Femur (tissue), 1 donor: ENCODE results near the gene RBM25.
A peak's percentile ranks its signal among the peaks of the same experiment; 100 is the strongest.
"Not testable (repeated sequence)": the region's sequence is repeated elsewhere in the genome, so short reads cannot be mapped to it uniquely, and the experiment has no call there.

Experiments used
- DNase-seq: peaks from one replicate; pipeline ENCODE4 v3.0.0-alpha.2; 2017

RBM25 gene

DNA sequence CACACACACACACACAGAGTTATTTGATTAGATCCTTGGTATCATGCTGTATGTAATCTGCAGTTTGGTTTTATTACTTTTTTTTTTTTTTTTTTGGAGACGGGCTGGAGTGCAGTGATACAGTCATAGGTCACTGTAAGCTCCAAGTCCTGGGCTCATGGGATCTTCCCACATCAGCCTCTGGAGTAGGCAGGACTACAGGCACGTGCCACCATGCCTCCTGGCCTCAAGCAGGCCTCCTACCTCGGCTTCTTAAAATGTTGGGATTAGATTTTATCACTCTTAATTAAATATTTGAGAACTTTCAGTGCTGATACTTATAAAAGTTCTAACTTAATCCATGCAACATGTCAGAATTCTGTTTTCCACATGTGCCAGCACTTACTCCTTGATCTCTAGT is 46.7 kb downstream of the RBM25 start:
- DNase-seq = no peak

DNA sequence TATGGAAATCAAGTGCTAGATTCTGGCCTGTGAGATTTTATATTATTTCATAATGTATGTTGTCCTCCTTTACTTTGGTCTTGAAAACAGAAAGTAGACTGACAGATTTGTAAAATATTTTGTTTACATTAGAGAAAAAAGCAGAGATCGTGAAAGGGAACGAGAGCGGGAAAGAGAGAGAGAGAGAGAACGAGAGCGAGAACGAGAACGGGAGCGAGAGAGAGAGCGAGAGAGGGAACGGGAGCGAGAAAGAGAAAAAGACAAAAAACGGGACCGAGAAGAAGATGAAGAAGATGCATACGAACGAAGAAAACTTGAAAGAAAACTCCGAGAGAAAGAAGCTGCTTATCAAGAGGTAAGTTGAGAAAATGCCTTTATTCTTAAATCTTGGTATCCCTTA is 47.4 kb downstream of the RBM25 start:
- DNase-seq = no peak

DNA sequence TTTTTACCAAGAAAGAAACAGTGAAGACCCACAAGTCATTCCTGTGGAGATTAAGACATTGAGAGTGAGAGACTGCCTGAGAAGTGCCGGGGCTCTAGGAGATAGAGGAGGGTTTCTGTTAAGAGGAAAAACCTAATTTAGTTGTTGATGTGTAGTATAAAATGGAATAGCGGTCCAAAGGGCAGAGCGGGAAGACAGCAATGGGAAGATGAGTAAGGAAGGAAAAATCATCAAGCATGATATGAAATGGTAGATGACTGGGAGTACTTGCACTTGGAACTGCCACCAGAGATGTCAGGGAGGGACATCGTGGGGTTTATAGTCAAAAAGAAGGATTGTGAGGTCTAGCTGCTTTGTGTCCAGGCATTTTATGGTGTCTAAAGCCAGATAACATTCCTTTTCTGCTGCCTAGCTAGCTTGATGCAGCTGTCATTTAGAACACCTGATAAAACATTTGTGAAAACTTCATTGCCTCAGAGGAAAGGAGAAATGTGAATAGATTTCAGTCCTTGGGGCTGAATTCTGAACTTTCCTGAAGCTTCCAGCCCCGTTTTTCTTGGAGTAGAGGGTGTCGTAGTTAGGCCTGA is 57.8 kb downstream of the RBM25 start:
- DNase-seq = no peak

DNA sequence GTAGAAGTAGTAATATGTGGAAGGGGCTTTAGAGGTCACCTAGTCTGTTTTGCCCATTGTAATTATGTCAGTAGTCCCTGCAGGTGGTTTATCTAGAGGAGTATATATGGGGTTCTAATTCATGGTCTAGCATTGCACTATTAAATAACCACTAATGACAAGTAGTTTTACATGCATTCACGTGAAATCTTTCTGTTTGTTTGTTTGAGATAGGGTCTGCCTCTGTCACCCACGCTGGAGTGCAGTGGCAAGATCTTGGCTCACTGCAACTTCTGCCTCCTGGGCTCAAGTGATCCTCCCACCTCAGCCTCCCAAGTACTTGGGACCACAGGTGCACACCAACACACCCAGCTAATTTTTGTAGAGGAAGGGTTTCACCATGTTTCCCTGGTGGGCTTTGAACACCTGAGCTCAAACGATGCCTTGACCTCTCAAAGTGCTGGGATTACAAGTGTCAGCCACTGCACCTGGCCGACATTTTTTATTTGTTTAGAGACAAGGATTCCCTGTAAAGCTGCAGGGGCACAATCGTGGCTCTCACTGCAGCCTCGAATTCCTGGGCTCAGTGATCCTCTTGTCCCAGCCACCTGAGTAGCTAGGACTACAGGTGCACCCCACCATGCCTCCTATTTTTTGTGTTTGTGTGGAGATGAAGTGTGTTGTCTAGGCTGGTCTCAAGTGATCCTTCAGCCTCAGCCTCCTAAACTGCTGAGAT is 66.0 kb downstream of the RBM25 start:
- no peak for DNase-seq

DNA sequence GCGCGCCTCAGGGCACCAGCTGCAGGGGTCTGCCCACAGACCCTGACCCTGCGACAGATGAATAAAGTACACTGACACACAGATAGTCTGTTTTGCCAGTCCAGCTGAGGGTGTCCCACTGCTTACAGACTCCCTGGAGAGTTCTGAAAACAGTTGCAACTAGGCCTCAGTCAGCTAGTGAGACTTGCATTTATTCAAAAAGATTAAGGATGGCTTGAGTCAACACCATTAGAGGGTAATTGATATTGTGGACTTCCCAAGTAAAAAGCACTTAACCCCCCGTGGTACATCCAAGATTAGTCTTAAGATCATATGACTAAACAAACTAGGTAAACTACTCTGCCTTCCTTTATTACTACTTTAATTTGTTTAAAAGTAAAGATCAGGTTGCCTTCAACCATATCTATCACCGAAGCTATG is 66.8 kb downstream of the RBM25 start:
- DNase-seq = no peak

DNA sequence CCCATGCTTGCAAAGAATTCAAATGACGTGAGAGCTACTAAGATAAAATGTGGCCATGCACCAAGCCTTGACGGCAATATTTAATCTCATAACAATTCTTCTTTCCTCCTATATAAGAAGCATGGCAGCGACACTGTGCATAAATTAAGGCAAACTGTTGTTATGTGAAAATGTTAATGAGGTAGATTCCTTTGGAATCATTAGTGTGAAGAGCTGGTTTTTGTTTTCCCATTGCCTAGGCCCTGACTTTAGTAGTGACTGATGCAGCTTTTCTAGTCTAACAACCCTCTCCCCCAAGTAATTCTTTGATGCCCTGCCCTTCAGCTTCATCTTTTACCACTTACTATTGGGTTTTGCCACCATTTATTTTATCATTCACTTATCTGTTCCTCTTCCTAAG is 67.4 kb downstream of the RBM25 start:
- no peak for DNase-seq

DNA sequence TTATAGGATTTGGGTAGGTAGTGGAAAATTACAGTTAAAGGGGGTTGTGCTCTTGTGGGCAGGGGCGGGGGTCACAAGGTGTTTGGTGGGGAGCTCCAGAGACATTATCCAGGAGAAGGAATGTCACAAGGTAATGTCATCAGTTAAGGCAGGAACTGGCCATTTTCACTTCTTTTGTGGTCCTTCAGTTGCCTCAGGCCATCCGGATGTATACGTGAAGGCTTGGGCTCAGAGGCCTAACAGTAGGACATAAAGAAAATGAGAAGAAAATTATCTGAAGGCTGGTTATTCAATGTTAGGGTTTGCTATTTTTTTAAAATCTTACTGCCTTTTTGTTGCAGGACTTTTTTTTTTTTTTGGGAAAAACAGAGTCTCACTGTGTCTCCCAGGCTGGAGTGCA is 75.5 kb downstream of the RBM25 start:
- no peak for DNase-seq

DNA sequence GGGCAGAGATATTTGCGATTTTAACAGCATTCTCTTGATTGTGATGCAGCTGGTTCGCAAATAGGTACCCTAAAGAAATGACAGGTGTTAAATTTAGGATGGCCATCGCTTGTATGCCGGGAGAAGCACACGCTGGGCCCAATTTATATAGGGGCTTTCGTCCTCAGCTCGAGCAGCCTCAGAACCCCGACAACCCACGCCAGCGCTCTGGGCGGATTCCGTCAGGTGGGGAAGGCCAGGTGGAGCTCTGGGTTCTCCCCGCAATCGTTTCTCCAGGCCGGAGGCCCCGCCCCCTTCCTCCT is 77.7 kb downstream of the RBM25 start:
- DNase-seq = no peak

DNA sequence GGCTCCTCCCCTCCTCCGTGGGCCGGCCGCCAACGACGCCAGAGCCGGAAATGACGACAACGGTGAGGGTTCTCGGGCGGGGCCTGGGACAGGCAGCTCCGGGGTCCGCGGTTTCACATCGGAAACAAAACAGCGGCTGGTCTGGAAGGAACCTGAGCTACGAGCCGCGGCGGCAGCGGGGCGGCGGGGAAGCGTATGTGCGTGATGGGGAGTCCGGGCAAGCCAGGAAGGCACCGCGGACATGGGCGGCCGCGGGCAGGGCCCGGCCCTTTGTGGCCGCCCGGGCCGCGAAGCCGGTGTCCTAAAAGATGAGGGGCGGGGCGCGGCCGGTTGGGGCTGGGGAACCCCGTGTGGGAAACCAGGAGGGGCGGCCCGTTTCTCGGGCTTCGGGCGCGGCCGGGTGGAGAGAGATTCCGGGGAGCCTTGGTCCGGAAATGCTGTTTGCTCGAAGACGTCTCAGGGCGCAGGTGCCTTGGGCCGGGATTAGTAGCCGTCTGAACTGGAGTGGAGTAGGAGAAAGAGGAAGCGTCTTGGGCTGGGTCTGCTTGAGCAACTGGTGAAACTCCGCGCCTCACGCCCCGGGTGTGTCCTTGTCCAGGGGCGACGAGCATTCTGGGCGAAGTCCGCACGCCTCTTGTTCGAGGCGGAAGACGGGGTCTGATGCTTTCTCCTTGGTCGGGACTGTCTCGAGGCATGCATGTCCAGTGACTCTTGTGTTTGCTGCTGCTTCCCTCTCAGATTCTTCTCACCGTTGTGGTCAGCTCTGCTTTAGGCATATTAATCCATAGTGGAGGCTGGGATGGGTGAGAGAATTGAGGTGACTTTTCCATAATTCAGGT is 78.3 kb downstream of the RBM25 start, which contains the start of gene PSEN1:
Gene PSEN1 (plus strand): TSS at position 121 of the 839 bp plus-strand sequence. CDS start 11,513 bp downstream, outside the sequence.
- DNase-seq = peak; percentile 97

DNA sequence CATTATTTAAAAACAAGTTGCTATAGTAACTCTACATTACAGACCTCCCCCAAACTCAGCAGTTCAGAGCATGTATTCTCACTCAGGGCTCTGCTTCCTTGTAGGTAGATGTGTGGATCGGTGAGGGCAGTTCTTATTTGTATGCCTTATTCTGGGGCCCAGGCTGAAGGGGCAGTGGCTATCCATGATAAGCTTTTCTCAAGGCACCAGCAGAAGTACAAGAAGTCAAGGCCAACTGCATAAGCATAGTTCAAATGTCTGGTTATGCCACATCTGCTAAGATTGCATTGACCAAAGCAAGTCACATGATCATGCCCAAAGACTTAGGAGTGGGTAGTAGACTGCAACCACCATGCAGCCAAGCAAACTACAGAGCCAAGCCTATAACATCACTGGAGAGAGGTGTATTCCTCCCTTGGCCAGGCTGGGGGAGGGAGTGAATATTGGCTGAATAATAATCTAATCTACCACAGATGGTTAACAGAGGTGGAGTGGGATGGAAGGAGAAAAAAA is 82.5 kb downstream of the RBM25 start:
- DNase-seq = no peak

DNA sequence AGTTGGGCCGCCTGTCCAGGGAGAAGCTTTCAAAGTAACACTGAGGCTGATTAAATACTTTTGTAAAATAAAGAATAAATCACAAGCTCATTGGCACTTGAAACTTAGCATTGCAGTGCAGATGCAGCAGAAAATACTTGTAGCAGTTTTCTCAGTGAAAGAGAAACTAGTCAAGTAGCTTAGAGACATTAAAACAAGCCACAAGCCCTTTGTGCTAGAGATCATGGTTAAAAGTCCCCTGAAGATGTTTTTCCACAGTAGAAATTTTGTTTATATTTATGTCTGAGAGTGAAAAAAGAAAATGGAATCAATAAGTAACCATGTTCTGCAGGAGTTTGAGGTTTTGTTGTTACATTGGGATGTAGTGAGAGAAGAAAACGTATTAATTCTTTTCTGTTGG is 83.9 kb downstream of the RBM25 start:
- DNase-seq = no peak

DNA sequence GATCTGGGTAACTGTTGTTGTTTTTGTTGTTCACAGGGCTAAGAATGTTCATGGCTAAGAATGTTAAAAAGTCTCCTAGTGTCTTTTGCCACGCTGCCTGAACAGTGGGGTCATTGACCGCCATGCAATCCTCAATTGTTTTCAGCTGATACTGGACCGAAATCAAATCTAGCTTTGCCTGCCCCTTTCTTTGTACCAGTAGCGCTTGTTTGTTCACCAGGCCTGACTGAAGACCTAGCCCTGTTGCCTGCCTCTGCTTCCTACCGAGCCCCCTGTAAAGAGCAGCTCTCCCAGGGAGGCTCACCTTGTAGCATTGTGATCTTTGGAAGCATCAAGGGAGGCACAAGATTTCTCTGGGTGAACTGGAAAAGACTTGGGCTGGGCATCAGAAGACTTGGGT is 84.7 kb downstream of the RBM25 start:
- DNase-seq = no peak

DNA sequence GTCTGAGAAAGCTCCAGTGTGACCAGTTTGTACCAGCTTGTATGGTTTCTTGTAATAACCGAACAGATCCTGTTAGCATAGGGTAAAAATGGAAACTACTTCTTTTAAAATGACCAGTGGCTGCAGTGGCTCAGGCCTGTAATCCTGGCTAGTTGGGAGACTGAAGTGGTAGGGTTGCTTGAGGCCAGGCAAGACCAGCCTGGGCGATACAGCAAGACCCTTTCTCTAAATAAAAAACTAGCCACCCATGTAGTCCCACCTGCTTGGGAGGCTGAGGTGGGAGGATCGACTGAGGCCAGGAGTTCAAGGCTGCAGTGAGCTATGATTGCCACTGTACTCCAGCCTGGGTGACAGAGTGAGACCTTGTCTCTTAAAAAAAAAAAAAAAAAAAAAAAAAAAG is 85.3 kb downstream of the RBM25 start:
- DNase-seq = no peak

DNA sequence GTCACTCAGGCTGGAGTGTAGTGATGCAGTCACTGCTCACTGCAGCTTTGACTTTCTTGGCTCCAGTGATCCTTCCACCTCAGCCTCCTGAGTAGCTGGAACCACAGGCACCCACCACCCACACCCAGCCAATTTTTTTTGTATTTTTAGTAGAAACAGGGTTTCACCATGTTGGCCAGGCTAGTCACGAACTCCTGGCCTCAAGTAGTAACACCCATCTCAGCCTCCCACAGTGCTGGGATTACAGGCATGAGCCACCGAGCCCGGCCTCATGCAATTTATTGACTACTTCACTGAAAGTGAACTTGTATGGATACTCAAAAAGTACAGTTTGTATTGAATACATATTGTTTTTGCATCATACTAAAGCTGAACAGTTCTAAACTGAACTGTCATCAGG is 87.0 kb downstream of the RBM25 start:
- DNase-seq = no peak

DNA sequence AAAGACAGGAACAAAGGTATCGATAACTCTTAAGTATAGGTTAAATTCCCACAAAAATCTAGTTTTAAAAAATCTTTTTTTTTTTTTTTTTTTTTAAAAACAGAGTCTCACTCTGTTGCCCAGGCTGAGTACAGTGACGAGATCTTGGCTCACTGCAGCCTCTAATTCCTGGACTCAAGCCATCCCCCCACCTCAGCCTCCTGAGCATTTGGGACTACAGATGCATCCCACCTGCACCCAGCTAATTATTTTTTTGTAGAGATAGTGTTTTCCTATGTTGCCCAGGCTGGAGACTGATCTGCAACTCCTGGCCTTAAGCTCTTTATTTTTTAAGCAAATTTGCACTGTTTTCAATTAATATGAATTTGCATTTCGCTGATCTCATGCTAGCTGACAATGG is 87.8 kb downstream of the RBM25 start:
- DNase-seq = no peak

DNA sequence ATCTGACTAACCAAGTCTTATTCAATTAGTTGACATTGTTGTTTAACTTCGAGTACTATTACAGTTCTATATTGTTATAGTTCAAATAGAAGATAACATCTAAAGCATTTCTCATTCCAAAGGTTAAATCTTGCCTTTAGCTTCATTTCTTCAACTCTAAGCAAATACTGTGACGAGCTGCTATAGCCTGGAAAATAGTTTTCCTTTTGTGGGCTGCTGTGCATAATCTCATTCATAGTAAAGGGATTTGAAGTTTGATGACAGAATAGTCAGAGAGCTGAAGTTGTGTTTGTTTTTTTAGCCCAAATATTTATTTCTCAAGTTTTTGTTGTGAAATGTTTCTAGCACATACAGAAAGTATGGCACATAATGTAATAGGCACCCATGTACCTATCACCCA is 91.4 kb downstream of the RBM25 start:
- DNase-seq = no peak

DNA sequence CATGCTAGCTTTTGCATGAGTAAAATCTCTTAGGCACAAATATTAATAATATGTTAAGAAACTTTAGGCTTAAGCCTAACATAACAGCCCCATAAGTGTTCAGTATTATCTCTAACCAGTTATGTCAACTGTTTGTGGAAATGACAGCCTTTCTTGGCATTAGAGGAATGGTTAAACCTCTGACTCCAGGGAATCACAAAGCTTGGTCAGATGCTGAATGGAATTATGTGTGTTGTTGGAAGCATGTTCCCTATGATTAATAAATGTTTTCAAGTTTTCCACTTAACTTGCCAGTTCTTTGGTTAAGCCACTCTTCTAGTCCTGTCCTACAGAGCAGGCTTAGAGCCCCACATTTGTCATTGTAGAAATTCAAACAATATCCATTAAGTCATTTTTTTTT is 94.9 kb downstream of the RBM25 start:
- no peak for DNase-seq

DNA sequence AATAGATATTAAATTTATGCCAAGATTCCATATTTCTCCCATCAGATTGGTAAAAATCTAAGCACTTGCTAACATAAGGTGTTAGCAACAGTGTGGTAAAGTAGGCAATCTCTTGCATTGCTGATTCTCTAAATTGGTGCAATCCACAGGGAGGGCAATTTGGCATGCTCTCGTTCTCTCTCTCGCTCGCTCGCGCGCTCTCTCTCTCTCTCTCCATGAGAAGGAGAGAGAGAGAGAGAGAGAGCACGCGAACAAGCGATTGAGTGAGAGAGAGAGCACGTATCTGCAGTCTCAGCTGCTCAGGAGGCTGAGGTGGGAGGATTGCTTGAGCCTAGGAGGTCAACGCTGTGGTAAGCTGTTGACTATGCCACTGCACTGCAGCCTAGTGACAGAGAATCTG is 103.9 kb downstream of the RBM25 start:
- DNase-seq = no peak

DNA sequence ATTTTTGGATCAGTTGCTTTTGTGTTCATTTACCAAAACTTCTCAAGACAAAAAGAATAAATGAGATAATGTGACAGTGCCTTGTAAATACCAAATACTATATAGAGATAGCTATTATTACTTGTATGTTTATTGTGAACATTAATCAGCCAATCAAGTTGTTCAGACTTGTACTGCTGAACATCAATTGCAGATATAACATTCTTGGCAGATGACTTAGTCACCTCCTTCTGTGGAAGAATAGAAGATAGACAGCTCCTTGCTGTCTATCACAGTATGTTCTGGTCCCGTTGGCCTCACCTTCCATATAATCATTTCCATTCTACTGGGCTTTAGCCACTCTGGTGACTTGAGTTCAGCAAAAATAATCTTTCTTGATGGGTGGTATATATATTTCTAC is 108.1 kb downstream of the RBM25 start:
- no peak for DNase-seq

DNA sequence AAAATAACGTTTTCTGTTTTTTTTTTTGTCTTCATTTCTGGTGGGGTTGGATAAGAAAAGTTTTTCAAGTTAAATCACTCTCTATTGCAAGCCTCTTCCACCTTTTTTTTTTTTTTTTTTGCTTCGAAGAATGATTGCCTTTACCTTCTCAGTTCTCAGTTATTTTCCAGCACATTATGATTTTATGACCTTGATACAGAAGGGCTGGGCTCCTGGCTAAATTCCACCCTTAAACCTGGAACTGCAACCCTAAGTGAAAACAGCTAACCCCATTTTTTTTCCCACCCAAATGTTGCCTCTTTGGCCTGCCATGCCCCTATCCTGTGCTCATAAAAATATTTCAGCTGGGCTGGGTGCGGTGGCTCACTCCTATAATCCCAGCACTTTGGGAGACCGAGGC is 109.4 kb downstream of the RBM25 start:
- no peak for DNase-seq

DNA sequence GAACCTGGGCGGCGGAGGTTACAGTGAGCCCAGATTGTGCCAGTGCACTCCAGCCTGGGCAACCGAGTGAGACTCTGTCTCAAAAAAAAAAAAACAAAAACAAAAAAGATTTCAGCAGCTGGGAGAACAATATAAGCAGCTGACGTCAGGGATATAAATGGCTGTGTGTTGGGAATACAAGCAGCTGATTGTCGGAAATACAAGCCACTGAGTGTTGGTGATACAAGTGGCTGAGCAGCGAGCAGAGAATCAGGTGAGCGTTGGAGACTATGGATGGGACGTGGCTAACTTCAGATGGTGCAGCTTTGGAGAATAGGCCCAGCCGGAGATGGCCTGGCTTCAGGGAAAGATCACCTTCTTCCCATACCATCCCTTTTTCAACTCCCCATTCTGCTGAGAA is 109.9 kb downstream of the RBM25 start:
- no peak for DNase-seq

DNA sequence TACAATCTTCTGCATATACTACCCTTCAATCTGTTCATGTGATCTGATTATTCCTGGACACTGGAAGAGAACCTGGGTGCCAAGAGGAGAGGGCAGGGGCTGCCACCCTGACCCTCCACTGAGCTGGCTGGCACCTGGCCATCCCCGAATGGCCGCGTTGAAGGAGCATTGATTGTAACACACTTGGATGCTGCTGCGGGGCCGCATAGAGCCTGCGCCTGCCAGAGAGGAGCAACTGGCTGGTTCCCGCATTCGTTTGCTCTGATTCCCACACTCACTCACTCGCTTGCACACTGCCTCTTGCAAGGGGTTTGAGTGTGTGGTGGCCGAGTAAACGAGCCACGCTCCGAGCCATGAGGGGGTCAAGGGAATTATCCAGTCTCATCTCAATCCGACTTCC is 110.4 kb downstream of the RBM25 start:
- no peak for DNase-seq

DNA sequence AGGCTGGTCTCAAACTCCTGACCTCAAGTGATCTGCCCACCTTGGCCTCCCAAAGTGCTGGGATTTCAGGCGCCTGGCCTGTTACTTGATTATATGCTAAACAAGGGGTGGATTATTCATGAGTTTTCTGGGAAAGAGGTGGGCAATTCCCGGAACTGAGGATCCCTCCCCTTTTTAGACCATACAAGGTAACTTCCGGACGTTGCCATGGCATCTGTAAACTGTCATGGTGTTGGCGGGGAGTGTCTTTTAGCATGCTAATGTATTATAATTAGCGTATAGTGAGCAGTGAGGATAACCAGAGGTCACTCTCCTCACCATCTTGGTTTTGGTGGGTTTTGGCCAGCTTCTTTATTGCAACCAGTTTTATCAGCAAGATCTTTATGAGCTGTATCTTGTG is 111.5 kb downstream of the RBM25 start:
- not testable (repeated sequence) for DNase-seq

DNA sequence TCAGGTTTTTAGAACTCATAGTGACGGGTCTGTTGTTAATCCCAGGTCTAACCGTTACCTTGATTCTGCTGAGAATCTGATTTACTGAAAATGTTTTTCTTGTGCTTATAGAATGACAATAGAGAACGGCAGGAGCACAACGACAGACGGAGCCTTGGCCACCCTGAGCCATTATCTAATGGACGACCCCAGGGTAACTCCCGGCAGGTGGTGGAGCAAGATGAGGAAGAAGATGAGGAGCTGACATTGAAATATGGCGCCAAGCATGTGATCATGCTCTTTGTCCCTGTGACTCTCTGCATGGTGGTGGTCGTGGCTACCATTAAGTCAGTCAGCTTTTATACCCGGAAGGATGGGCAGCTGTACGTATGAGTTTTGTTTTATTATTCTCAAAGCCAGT is 112.4 kb downstream of the RBM25 start:
- DNase-seq = no peak
